Activated CD4-positive, alpha-beta T cell treated with anti-CD3 and anti-CD28 coated beads, Interleukin-2, amount 10 ng/mL, durations not matched to agents 7 days and 5 days (primary cell): ENCODE results near the gene SLC29A4. TPM values are rescaled to one million over a fixed set of nuclear protein-coding genes. Genes with fewer than 3 reads are reported as not detected.

Experiments
- CTCF ChIA-PET: fragments of 350-600 bp; sonication (Branson Sonifier 250); formaldehyde crosslinking; loops from one replicate; lab custom pipeline; 2021; ENCODE audit warnings: antibody characterized with exemption; lab: Charles Lee
- POLR2A ChIA-PET: fragments of 350-600 bp; sonication (Branson Sonifier 250); formaldehyde crosslinking; loops from one replicate; lab custom pipeline; 2021; ENCODE audit warnings: antibody characterized with exemption; lab: Charles Lee
- DNase-seq: peaks from one replicate; pipeline ENCODE4 v3.0.0-alpha.2; 2020
- H3K27ac Mint-ChIP-seq: one replicate; pipeline ENCODE4 v1.8.0; 2021; ENCODE audit warnings: mild to moderate bottlenecking, moderate library complexity, mixed read lengths
- H3K27me3 Mint-ChIP-seq: one replicate; pipeline ENCODE4 v1.8.0; 2021; ENCODE audit warnings: mixed read lengths
- H3K36me3 Mint-ChIP-seq: one replicate; pipeline ENCODE4 v1.8.0; 2021; ENCODE audit warnings: low read depth, mixed read lengths
- H3K4me1 Mint-ChIP-seq: one replicate; pipeline ENCODE4 v1.8.0; 2021; ENCODE audit warnings: mixed read lengths
- H3K4me3 Mint-ChIP-seq: one replicate; pipeline ENCODE4 v1.8.0; 2021; ENCODE audit warnings: mild to moderate bottlenecking, moderate library complexity, mixed read lengths
- H3K9me3 Mint-ChIP-seq: one replicate; pipeline ENCODE4 v1.8.0; 2021; ENCODE audit warnings: mixed read lengths
- total RNA-seq, 2 experiments: library from RNA; stranded (reverse); gene quantifications; one replicate each; pipeline ENCODE4 v1.2.3, GENCODE V29; 2021

SLC29A4 gene
- total RNA-seq, 2 experiments from 2014 or later = 0.25 to 0.50 TPM

GRCh38 chr7:5330288-5330687, 47.5 kb downstream of the SLC29A4 start:
- ChIA-PET CTCF (interaction anchor here (0.6 kb wide), 2 partner anchors 36 to 273 kb away, joined by 3 to 4 read pairs; no protein-coding TSS in a partner anchor), POLR2A (no interaction called here)
- DNase-seq = no peak
- no peak overlapping the region for H3K4me3 Mint-ChIP-seq
- H3K4me1 Mint-ChIP-seq = peaks cover 18% of the 10 kb centered on the region
- peaks cover 49% of the 10 kb centered on the region for H3K36me3 Mint-ChIP-seq
- H3K27ac Mint-ChIP-seq = peak overlapping the region; percentile 54
- H3K27me3 Mint-ChIP-seq = peaks cover 1% of the 10 kb centered on the region
- no peaks in the 10 kb centered on the region for H3K9me3 Mint-ChIP-seq

GRCh38 chr7:5332579-5332978, 49.8 kb downstream of the SLC29A4 start:
- Mint-ChIP-seq H3K27me3 (peaks cover 1% of the 10 kb centered on the region), H3K36me3 (peaks cover 57% of the 10 kb centered on the region), H3K4me1 (peaks cover 18% of the 10 kb centered on the region), H3K9me3 (peaks cover 13% of the 10 kb centered on the region), H3K27ac (no peak overlapping the region), H3K4me3 (no peak overlapping the region)
- ChIA-PET POLR2A (no interaction called here), CTCF (interaction anchor here (1.3 kb wide), 1 partner anchor 286 kb away, joined by 3 read pairs; no protein-coding TSS in a partner anchor)
- no peak for DNase-seq

GRCh38 chr7:5333121-5334045, 50.6 kb downstream of the SLC29A4 start:
- H3K27me3 Mint-ChIP-seq = peaks cover 1% of the 10 kb centered on the region
- ChIA-PET CTCF (interaction anchor here (0.9 to 1.3 kb wide), 2 partner anchors 15 to 285 kb away, joined by 3 read pairs; no protein-coding TSS in a partner anchor), POLR2A (no interaction called here)
- no peak for DNase-seq
- no peak overlapping the region for H3K27ac Mint-ChIP-seq
- H3K4me3 Mint-ChIP-seq = no peak overlapping the region
- peaks cover 64% of the 10 kb centered on the region for H3K36me3 Mint-ChIP-seq
- peaks cover 16% of the 10 kb centered on the region for H3K4me1 Mint-ChIP-seq
- peaks cover 13% of the 10 kb centered on the region for H3K9me3 Mint-ChIP-seq

GRCh38 chr7:5334671-5335070, 51.9 kb downstream of the SLC29A4 start:
- Mint-ChIP-seq H3K4me1 (peaks cover 16% of the 10 kb centered on the region), H3K27ac (no peak overlapping the region), H3K9me3 (peaks cover 13% of the 10 kb centered on the region), H3K4me3 (no peak overlapping the region), H3K36me3 (peaks cover 70% of the 10 kb centered on the region), H3K27me3 (peaks cover 1% of the 10 kb centered on the region)
- POLR2A ChIA-PET = no interaction called here
- no peak for DNase-seq
- CTCF ChIA-PET = no interaction called here

- Mint-ChIP-seq H3K36me3 (peaks cover 74% of the 10 kb centered on the region), H3K27ac (no peak overlapping the region), H3K9me3 (peaks cover 16% of the 10 kb centered on the region), H3K4me1 (peaks cover 13% of the 10 kb centered on the region), H3K27me3 (peaks cover 1% of the 10 kb centered on the region), H3K4me3 (no peak overlapping the region)
- ChIA-PET CTCF (interaction anchor here (0.7 kb wide), 1 partner anchor 11 kb away, joined by 3 read pairs; no protein-coding TSS in a partner anchor), POLR2A (interaction anchor here (0.5 kb wide), 1 partner anchor 118 kb away, joined by 5 read pairs; no protein-coding TSS in a partner anchor)
- no peak for DNase-seq
Measured at GRCh38 chr7:5337047-5337446, 54.3 kb downstream of the SLC29A4 start.

- ChIA-PET POLR2A (no interaction called here), CTCF (interaction anchor here (0.6 to 0.7 kb wide), 3 partner anchors 56 to 1994 kb away, joined by 4 read pairs; no protein-coding TSS in a partner anchor)
Measured at GRCh38 chr7:5339955-5340354, 57.2 kb downstream of the SLC29A4 start.

GRCh38 chr7:5342631-5343030, 59.9 kb downstream of the SLC29A4 start:
- Mint-ChIP-seq H3K27me3 (no peaks in the 10 kb centered on the region), H3K4me3 (no peak overlapping the region), H3K36me3 (peaks cover 77% of the 10 kb centered on the region), H3K27ac (no peak overlapping the region), H3K4me1 (peaks cover 8% of the 10 kb centered on the region), H3K9me3 (peaks cover 12% of the 10 kb centered on the region)
- ChIA-PET POLR2A (no interaction called here), CTCF (interaction anchor here (0.6 kb wide), 1 partner anchor 764 kb away, joined by 5 read pairs; no protein-coding TSS in a partner anchor)
- no peak for DNase-seq

More at GRCh38 chr7:5339955-5340354, 57.2 kb downstream of the SLC29A4 start:
- Mint-ChIP-seq H3K27me3 (no peaks in the 10 kb centered on the region), H3K9me3 (peaks cover 24% of the 10 kb centered on the region), H3K4me1 (peaks cover 8% of the 10 kb centered on the region), H3K4me3 (no peak overlapping the region), H3K36me3 (peaks cover 84% of the 10 kb centered on the region), H3K27ac (no peak overlapping the region)
- no peak for DNase-seq

- Mint-ChIP-seq H3K36me3 (peaks cover 68% of the 10 kb centered on the region), H3K4me3 (no peak overlapping the region), H3K27ac (no peak overlapping the region), H3K27me3 (no peaks in the 10 kb centered on the region), H3K9me3 (peaks cover 12% of the 10 kb centered on the region), H3K4me1 (peaks cover 8% of the 10 kb centered on the region)
- ChIA-PET POLR2A (no interaction called here), CTCF (no interaction called here)
- DNase-seq = no peak
Measured at GRCh38 chr7:5343884-5344283, 61.1 kb downstream of the SLC29A4 start.

GRCh38 chr7:5344342-5344741, 61.6 kb downstream of the SLC29A4 start:
- H3K4me1 Mint-ChIP-seq = peaks cover 8% of the 10 kb centered on the region
- peaks cover 12% of the 10 kb centered on the region for H3K9me3 Mint-ChIP-seq
- ChIA-PET POLR2A (no interaction called here), CTCF (no interaction called here)
- no peak overlapping the region for H3K4me3 Mint-ChIP-seq
- DNase-seq = no peak
- H3K27me3 Mint-ChIP-seq = no peaks in the 10 kb centered on the region
- peaks cover 66% of the 10 kb centered on the region for H3K36me3 Mint-ChIP-seq
- no peak overlapping the region for H3K27ac Mint-ChIP-seq

- H3K27me3 Mint-ChIP-seq = no peaks in the 10 kb centered on the region
- DNase-seq = no peak
Measured at GRCh38 chr7:5345171-5345570, 62.4 kb downstream of the SLC29A4 start.

GRCh38 chr7:5345671-5346070, 62.9 kb downstream of the SLC29A4 start:
- Mint-ChIP-seq H3K4me1 (peaks cover under 1% of the 10 kb centered on the region), H3K4me3 (no peak overlapping the region), H3K27ac (no peak overlapping the region), H3K36me3 (peaks cover 57% of the 10 kb centered on the region), H3K27me3 (no peaks in the 10 kb centered on the region), H3K9me3 (peaks cover 12% of the 10 kb centered on the region)
- ChIA-PET POLR2A (no interaction called here), CTCF (no interaction called here)
- DNase-seq = no peak

More at GRCh38 chr7:5345171-5345570, 62.4 kb downstream of the SLC29A4 start:
- H3K36me3 Mint-ChIP-seq = peaks cover 61% of the 10 kb centered on the region
- POLR2A ChIA-PET = no interaction called here
- peaks cover 3% of the 10 kb centered on the region for H3K4me1 Mint-ChIP-seq
- CTCF ChIA-PET = interaction anchor here (0.5 kb wide), 1 partner anchor 17 kb away, joined by 3 read pairs; no protein-coding TSS in a partner anchor
- H3K4me3 Mint-ChIP-seq = no peak overlapping the region
- peaks cover 12% of the 10 kb centered on the region for H3K9me3 Mint-ChIP-seq
- no peak overlapping the region for H3K27ac Mint-ChIP-seq

- CTCF ChIA-PET = no interaction called here
- H3K9me3 Mint-ChIP-seq = peaks cover 7% of the 10 kb centered on the region
- H3K4me1 Mint-ChIP-seq = no peaks in the 10 kb centered on the region
- POLR2A ChIA-PET = no interaction called here
- no peak overlapping the region for H3K4me3 Mint-ChIP-seq
- no peaks in the 10 kb centered on the region for H3K27me3 Mint-ChIP-seq
- no peak for DNase-seq
- H3K36me3 Mint-ChIP-seq = peaks cover 38% of the 10 kb centered on the region
- H3K27ac Mint-ChIP-seq = no peak overlapping the region
Measured at GRCh38 chr7:5348134-5349004, 65.6 kb downstream of the SLC29A4 start.
